Measurements from ENCODE around the gene SLC22A2.

Gene SLC22A2

GRCh38 chr6:160273750-160274149, 15.1 kb upstream of the SLC22A2 start:
- DNase-seq (ENCODE audit: low read depth, low spot score): no peak

- DNase-seq (ENCODE audit: low read depth, low spot score): no peak
Measured at GRCh38 chr6:160273196-160273595, 14.6 kb upstream of the SLC22A2 start.

GRCh38 chr6:160272707-160273106, 14.1 kb upstream of the SLC22A2 start:
- DNase-seq (ENCODE audit: low read depth, low spot score): no peak

GRCh38 chr6:160270347-160270746, 11.7 kb upstream of the SLC22A2 start:
- no peak for DNase-seq (ENCODE audit: low read depth, low spot score)

- no peak for DNase-seq (ENCODE audit: low read depth, low spot score)
Measured at GRCh38 chr6:160269771-160270170, 11.2 kb upstream of the SLC22A2 start.

- no peak for DNase-seq (ENCODE audit: low read depth, low spot score)
Measured at GRCh38 chr6:160269023-160269521, 10.5 kb upstream of the SLC22A2 start.

- no peak for DNase-seq (ENCODE audit: low read depth, low spot score)
Measured at GRCh38 chr6:160267102-160267501, 8.5 kb upstream of the SLC22A2 start.

- no peak for DNase-seq (ENCODE audit: low read depth, low spot score)
Measured at GRCh38 chr6:160265869-160266476, 7.4 kb upstream of the SLC22A2 start.

GRCh38 chr6:160264061-160264612, 5.5 kb upstream of the SLC22A2 start:
- DNase-seq (ENCODE audit: low read depth, low spot score): no peak

- no peak for DNase-seq (ENCODE audit: low read depth, low spot score)
Measured at GRCh38 chr6:160263196-160263939, 4.7 kb upstream of the SLC22A2 start.

- DNase-seq (ENCODE audit: low read depth, low spot score): no peak
Measured at GRCh38 chr6:160261991-160262680, 3.5 kb upstream of the SLC22A2 start.

GRCh38 chr6:160260803-160261450, 2.3 kb upstream of the SLC22A2 start:
- DNase-seq (ENCODE audit: low read depth, low spot score): no peak

- DNase-seq (ENCODE audit: low read depth, low spot score): no peak
Measured at GRCh38 chr6:160260367-160260766, 1.7 kb upstream of the SLC22A2 start.

- DNase-seq (ENCODE audit: low read depth, low spot score): no peak
Measured at GRCh38 chr6:160259598-160259997, 977 bp upstream of the SLC22A2 start.

- no peak for DNase-seq (ENCODE audit: low read depth, low spot score)
Measured at GRCh38 chr6:160259143-160259425, 463 bp upstream of the SLC22A2 start.

- no peak for DNase-seq (ENCODE audit: low read depth, low spot score)
Measured at GRCh38 chr6:160256445-160256844, 2.2 kb downstream of the SLC22A2 start.

- DNase-seq (ENCODE audit: low read depth, low spot score): no peak
Measured at GRCh38 chr6:160254467-160255312, 3.9 kb downstream of the SLC22A2 start.

GRCh38 chr6:160253714-160254113, 4.9 kb downstream of the SLC22A2 start:
- no peak for DNase-seq (ENCODE audit: low read depth, low spot score)

GRCh38 chr6:160253292-160253691, 5.3 kb downstream of the SLC22A2 start:
- no peak for DNase-seq (ENCODE audit: low read depth, low spot score)

- no peak for DNase-seq (ENCODE audit: low read depth, low spot score)
Measured at GRCh38 chr6:160252073-160252813, 6.4 kb downstream of the SLC22A2 start.

Measured in activated CD4-positive, CD25-positive, alpha-beta regulatory T cell treated with anti-CD3 and anti-CD28 coated beads, Interleukin-2, amount 50 U/mL, for 16 hours (primary cell).